ENCODE measurements around the gene TOX3.

The TOX3 gene

DNA sequence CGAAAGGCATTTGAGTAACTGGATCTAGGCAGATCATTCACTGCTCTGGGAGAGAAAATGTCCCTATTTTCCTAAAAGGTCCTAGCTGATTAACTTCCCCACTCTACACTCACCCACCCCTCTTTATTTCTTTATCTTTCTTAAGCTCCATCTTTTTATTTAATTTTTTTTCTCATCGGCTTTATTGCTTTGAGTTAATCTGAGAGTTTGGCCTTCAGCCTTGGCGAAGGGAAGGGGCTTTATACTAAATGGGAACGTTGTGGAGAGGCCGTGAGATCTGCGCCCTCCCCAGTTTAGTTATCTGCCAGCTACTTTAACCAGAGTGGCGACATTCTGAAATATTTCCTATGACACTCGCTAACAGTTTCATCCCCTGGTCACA is 882 bp upstream of the TOX3 start:
- no peak for TF ChIP-seq LEF1 (IDR thresholded peaks at IDR 0.05; ENCODE audit: borderline replicate concordance)
- no peak for TF ChIP-seq FOXK2 (IDR thresholded peaks at IDR 0.05)
- no peak for TF ChIP-seq NFRKB (IDR thresholded peaks at IDR 0.05)
- no peak for TF ChIP-seq HDGF (IDR thresholded peaks at IDR 0.05; ENCODE audit: borderline replicate concordance)
- TF ChIP-seq ZNF384 (IDR thresholded peaks at IDR 0.05): no peak
- TF ChIP-seq, protein P1, sequence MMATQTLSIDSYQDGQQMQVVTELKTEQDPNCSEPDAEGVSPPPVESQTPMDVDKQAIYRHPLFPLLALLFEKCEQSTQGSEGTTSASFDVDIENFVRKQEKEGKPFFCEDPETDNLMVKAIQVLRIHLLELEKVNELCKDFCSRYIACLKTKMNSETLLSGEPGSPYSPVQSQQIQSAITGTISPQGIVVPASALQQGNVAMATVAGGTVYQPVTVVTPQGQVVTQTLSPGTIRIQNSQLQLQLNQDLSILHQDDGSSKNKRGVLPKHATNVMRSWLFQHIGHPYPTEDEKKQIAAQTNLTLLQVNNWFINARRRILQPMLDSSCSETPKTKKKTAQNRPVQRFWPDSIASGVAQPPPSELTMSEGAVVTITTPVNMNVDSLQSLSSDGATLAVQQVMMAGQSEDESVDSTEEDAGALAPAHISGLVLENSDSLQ (IDR thresholded peaks at IDR 0.05): no peak
- no peak for TF ChIP-seq ELF4 (IDR thresholded peaks at IDR 0.05)
- no peak for TF ChIP-seq FOXA1 (IDR thresholded peaks at IDR 0.05)
- no peak for TF ChIP-seq ARNT (IDR thresholded peaks at IDR 0.05)
- TF ChIP-seq L3MBTL2 (conservative IDR thresholded peaks at IDR 0.05): no peak
- no peak for TF ChIP-seq SP1 (IDR thresholded peaks at IDR 0.05)
- TF ChIP-seq CTBP1 (IDR thresholded peaks at IDR 0.05; ENCODE audit: borderline replicate concordance): no peak
- DNase-seq (ENCODE audit: extremely low spot score): no peak
- POLR2A ChIA-PET: no interaction called here
- CTCF ChIA-PET: interaction anchor here (0.7 kb wide), 1 partner anchor 85 kb away, joined by 3 read pairs; no protein-coding TSS in a partner anchor

DNA sequence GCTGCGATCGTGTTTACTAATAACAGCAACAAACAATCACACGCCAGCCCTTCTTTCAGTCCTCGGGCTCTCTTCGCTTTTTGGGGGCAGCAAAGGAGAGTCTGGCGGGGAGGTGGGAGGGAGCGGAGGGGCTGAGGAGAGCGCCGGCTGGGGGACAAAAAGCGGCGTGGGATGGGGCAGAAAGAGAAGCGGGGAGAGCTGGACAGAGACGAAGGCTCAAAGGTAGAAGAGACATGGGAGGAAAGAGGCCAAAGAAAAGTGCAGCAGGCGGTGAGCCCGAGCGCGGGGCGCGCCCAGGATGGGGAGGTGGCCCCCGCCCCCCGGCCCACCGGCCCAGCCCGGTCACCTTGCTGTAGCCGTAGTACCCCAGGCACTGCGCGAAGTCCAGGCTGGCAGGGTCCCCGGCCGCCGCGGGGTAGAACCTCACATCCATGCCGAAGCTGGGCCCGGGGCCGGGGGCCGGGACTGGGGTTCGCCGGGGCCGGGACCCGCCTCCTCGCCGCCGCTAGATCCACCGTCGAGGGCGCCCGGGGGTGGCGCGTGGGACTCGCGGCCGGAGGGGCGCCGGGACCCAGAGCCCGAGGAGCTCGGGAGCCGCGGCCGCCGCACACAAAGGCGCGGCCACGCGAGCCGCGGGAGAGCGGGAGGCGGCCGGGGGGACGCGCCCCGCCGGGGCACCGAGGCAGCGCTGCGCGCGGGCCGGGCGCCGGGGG is 496 bp downstream of the TOX3 start:
- ChIA-PET POLR2A (no interaction called here), CTCF (no interaction called here)
- no peak for DNase-seq (ENCODE audit: extremely low spot score)
- TF ChIP-seq, protein P1 (IDR thresholded peaks at IDR 0.05): no peak
- TF ChIP-seq L3MBTL2 (conservative IDR thresholded peaks at IDR 0.05) (no peak), FOXK2 (IDR thresholded peaks at IDR 0.05) (no peak), NFRKB (IDR thresholded peaks at IDR 0.05) (no peak), HDGF (IDR thresholded peaks at IDR 0.05; ENCODE audit: borderline replicate concordance) (no peak), BHLHE40 (IDR thresholded peaks at IDR 0.05; ENCODE audit: borderline replicate concordance) (no peak), FOXA1 (IDR thresholded peaks at IDR 0.05) (no peak), ZNF384 (IDR thresholded peaks at IDR 0.05) (no peak), ARNT (IDR thresholded peaks at IDR 0.05) (no peak), TARDBP (IDR thresholded peaks at IDR 0.05) (no peak), LEF1 (IDR thresholded peaks at IDR 0.05; ENCODE audit: borderline replicate concordance) (no peak), FOXM1 (IDR thresholded peaks at IDR 0.05; ENCODE audit: borderline replicate concordance) (no peak), SP1 (IDR thresholded peaks at IDR 0.05) (no peak)

DNA sequence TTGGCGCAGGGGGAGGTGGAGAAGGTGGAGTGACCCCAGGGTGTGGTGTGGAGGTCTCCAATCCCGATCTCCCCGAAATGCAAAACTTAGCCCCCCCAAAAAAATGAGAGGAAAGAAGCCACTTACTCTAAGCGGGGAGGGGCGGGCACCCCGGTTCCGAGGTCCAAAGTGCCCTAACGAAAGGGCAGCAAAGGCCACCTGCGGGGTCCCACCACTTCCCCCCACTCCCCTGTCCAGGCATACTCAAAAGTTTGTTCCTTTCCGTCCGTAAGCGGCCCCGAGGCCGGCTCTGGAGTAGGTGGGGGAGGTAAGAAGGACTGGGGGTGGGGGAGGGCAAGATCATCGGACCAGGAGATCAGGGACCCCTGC is 1.1 kb downstream of the TOX3 start:
- no peak for DNase-seq (ENCODE audit: extremely low spot score)

DNA sequence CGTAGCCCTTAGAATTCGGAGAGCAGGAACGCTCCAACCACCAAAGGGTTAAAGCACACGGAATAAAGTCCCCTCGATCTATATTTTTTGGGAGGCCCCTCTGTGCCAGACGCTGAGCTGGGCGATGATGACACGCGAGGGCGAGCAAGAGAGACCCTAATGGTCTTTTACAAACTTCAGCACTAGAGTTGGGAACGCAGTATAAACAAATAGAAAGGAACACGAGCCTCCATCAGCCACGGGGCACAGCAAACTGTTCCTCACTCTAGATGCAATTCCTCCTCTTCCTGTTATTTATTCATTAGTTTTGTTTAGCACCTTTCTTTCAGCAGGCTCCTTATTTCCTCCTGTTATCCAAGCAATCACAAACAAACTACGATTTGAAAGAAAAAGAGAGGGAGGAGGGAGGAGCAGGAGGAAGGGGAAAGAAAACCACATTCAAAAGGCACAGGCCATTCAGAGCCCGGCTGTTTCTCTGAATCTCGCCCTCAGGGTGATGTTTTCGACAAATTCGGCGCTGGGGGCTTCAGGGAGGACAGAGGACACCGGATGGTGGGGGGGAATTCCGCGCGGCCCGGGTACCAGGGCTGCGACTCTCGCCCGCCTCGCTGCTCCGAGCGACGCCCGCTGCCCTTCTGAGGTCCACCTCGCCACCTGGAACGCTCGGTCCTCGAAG is 1.6 kb downstream of the TOX3 start:
- ChIA-PET POLR2A (no interaction called here), CTCF (no interaction called here)
- no peak for DNase-seq (ENCODE audit: extremely low spot score)
- TF ChIP-seq L3MBTL2 (conservative IDR thresholded peaks at IDR 0.05): no peak
- TF ChIP-seq TARDBP (IDR thresholded peaks at IDR 0.05): no peak
- TF ChIP-seq FOXA1 (IDR thresholded peaks at IDR 0.05): no peak
- no peak for TF ChIP-seq FOXM1 (IDR thresholded peaks at IDR 0.05; ENCODE audit: borderline replicate concordance)

More for the DNA sequence above, 1.1 kb downstream of the TOX3 start:
- ChIA-PET CTCF (no interaction called here), POLR2A (no interaction called here)
- TF ChIP-seq LEF1 (IDR thresholded peaks at IDR 0.05; ENCODE audit: borderline replicate concordance): no peak
- no peak for TF ChIP-seq L3MBTL2 (conservative IDR thresholded peaks at IDR 0.05)
- TF ChIP-seq, protein P1 (IDR thresholded peaks at IDR 0.05): no peak
- no peak for TF ChIP-seq NFRKB (IDR thresholded peaks at IDR 0.05)
- TF ChIP-seq SP1 (IDR thresholded peaks at IDR 0.05): no peak
- no peak for TF ChIP-seq ARNT (IDR thresholded peaks at IDR 0.05)
- no peak for TF ChIP-seq ELF4 (IDR thresholded peaks at IDR 0.05)
- no peak for TF ChIP-seq HDGF (IDR thresholded peaks at IDR 0.05; ENCODE audit: borderline replicate concordance)
- no peak for TF ChIP-seq ZNF384 (IDR thresholded peaks at IDR 0.05)
- no peak for TF ChIP-seq CTBP1 (IDR thresholded peaks at IDR 0.05; ENCODE audit: borderline replicate concordance)
- TF ChIP-seq TARDBP (IDR thresholded peaks at IDR 0.05): no peak
- TF ChIP-seq FOXM1 (IDR thresholded peaks at IDR 0.05; ENCODE audit: borderline replicate concordance): no peak
- no peak for TF ChIP-seq SUZ12 (IDR thresholded peaks at IDR 0.05)
- no peak for TF ChIP-seq FOXK2 (IDR thresholded peaks at IDR 0.05)
- no peak for TF ChIP-seq FOXA1 (IDR thresholded peaks at IDR 0.05)
- no peak for TF ChIP-seq BHLHE40 (IDR thresholded peaks at IDR 0.05; ENCODE audit: borderline replicate concordance)

DNA sequence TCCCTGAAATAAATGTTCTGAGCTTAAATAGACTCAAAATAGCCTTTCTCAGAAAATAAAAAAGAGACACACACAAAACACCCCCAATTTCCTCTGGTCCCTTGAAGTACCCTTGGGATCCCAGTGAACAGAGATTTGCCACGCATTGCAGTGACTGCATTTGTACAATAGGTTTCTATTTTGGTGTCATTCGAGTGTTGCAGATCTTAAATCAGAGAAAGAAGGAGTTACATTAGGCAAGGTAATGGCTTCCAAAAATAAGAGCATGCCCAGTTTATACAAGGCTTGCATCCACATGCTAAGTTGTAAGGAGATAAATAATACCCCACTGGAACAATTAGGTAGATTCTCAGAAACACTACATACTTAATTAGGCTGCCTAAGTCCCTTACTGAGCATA is 2.2 kb downstream of the TOX3 start:
- ChIA-PET CTCF (no interaction called here), POLR2A (no interaction called here)
- no peak for DNase-seq (ENCODE audit: extremely low spot score)
- no peak for TF ChIP-seq FOXK2 (IDR thresholded peaks at IDR 0.05)

DNA sequence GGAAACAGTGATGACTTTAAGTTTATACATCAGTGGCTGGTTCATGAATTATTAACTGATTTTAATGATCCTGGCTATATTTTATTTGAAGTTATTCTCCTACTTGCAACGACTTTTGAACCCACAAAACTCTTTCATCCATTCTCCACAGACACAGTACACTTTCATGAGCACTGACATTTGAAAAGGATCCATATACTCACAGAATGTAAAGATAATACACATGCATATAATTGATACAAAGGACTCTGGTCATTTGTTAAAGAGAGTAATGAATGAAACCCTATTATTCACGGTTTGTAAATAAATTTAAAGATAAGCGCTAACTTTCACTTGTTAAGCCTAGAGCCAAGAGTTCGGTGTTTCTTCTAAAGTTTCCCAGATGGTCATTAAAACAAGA is 3.3 kb downstream of the TOX3 start:
- ChIA-PET CTCF (no interaction called here), POLR2A (no interaction called here)
- DNase-seq (ENCODE audit: extremely low spot score): no peak
- TF ChIP-seq TARDBP (IDR thresholded peaks at IDR 0.05) (no peak), HDGF (IDR thresholded peaks at IDR 0.05; ENCODE audit: borderline replicate concordance) (no peak), L3MBTL2 (conservative IDR thresholded peaks at IDR 0.05) (no peak), BHLHE40 (IDR thresholded peaks at IDR 0.05; ENCODE audit: borderline replicate concordance) (no peak), SP1 (IDR thresholded peaks at IDR 0.05) (no peak), ELF4 (IDR thresholded peaks at IDR 0.05) (no peak), NFRKB (IDR thresholded peaks at IDR 0.05) (no peak), CTBP1 (IDR thresholded peaks at IDR 0.05; ENCODE audit: borderline replicate concordance) (no peak), ZNF384 (IDR thresholded peaks at IDR 0.05) (no peak), SUZ12 (IDR thresholded peaks at IDR 0.05) (no peak), ARNT (IDR thresholded peaks at IDR 0.05) (no peak), LEF1 (IDR thresholded peaks at IDR 0.05; ENCODE audit: borderline replicate concordance) (no peak), FOXM1 (IDR thresholded peaks at IDR 0.05; ENCODE audit: borderline replicate concordance) (no peak)
- TF ChIP-seq, protein P1 (IDR thresholded peaks at IDR 0.05): no peak

Data from HEK293T (cell line).